Smooth muscle cell (in vitro differentiated cells): Measurements from ENCODE around the gene KCNJ10. TPM values are rescaled to one million over a fixed set of nuclear protein-coding genes. Genes with fewer than 3 reads are reported as not detected.

Experiments
- DNase-seq: peaks from one replicate; lab custom pipeline; 2025; ENCODE audit not compliant: unreplicated experiment; lab: John Stamatoyannopoulos, UW
- H2AFZ ChIP-seq: fragments of 200-600 bp; sonication (generic); 2 replicates; pipeline ENCODE4 v1.6.0; 2016; ENCODE audit warnings: antibody characterized with exemption, low read depth, mild to moderate bottlenecking
- H3F3A ChIP-seq: fragments of 200-600 bp; sonication (generic); 2 replicates; pipeline ENCODE4 v1.6.0; 2017; ENCODE audit warnings: antibody characterized with exemption, low read depth
- H3K27ac ChIP-seq: fragments of 200-600 bp; sonication (generic); 2 replicates; pipeline ENCODE4 v1.5.1; 2016; ENCODE audit warnings: low read depth, mild to moderate bottlenecking
- H3K27me3 ChIP-seq: fragments of 200-600 bp; sonication (generic); 2 replicates; pipeline ENCODE4 v1.6.1; 2016; ENCODE audit warnings: low read depth, mild to moderate bottlenecking
- H3K36me3 ChIP-seq: fragments of 200-600 bp; sonication (generic); 2 replicates; pipeline ENCODE4 v1.5.1; 2016; ENCODE audit warnings: low read depth
- H3K4me1 ChIP-seq: fragments of 200-600 bp; sonication (generic); 2 replicates; pipeline ENCODE4 v1.5.1; 2016; ENCODE audit warnings: low read depth
- H3K4me2 ChIP-seq: fragments of 200-600 bp; sonication (generic); 2 replicates; pipeline ENCODE4 v1.6.0; 2016; ENCODE audit warnings: mild to moderate bottlenecking
- H3K4me3 ChIP-seq: fragments of 200-600 bp; sonication (generic); 2 replicates; pipeline ENCODE4 v1.5.1; 2016; ENCODE audit warnings: mild to moderate bottlenecking
- H3K79me2 ChIP-seq: fragments of 200-600 bp; sonication (generic); 2 replicates; pipeline ENCODE4 v1.6.0; 2016; ENCODE audit warnings: low read depth, mild to moderate bottlenecking
- H3K9ac ChIP-seq: fragments of 200-600 bp; sonication (generic); 2 replicates; pipeline ENCODE4 v1.6.0; 2016; ENCODE audit warnings: low read depth
- H3K9me3 ChIP-seq: fragments of 200-600 bp; sonication (generic); replicated peaks from 2 replicates; pipeline ENCODE4 v1.5.1; 2016; ENCODE audit warnings: low read depth
- H4K20me1 ChIP-seq: fragments of 200-600 bp; sonication (generic); 2 replicates; pipeline ENCODE4 v1.6.0; 2016; ENCODE audit warnings: low read depth
- CTCF ChIP-seq: fragments of 200-600 bp; sonication (generic); IDR thresholded peaks from 2 replicates; pipeline ENCODE4 v1.5.1; 2017; ENCODE audit warnings: borderline replicate concordance, mild to moderate bottlenecking, antibody characterized with exemption; ENCODE audit not compliant: insufficient read depth, poor library complexity, severe bottlenecking
- WGBS: methylation state at CpG from one replicate; pipeline ENCODE4 v1.1.7; 2016; ENCODE audit warnings: low lambda C conversion rate; 5-methylcytosine and 5-hydroxymethylcytosine counted together
- polyA plus RNA-seq: library from polyadenylated mRNA; unstranded; fragments of >200 nt; fragmentation: Nextera tagmentation; extraction: Ambion mirVana; gene quantifications from 2 replicates; pipeline ENCODE4 v1.2.1, GENCODE V29; 2016
- total RNA-seq: library from RNA; depleted of rRNA; stranded (reverse); fragments of >200 nt; gene quantifications from 2 replicates; pipeline ENCODE4 v1.2.3, GENCODE V29; 2014

KCNJ10 gene
- total and polyA plus RNA-seq, 2 experiments from 2014 or later = not detected

GRCh38 chr1:160091666-160092223 lies 21.8 kb upstream of the KCNJ10 start:
- no peaks in the 10 kb centered on the region for H3K9me3 ChIP-seq
- no peaks in the 10 kb centered on the region for H3K79me2 ChIP-seq
- no peak for TF ChIP-seq CTCF
- H3K4me1 ChIP-seq = no peaks in the 10 kb centered on the region
- no peaks in the 10 kb centered on the region for H4K20me1 ChIP-seq
- no peak overlapping the region for H2AFZ ChIP-seq
- H3K27ac ChIP-seq = no peak overlapping the region
- no peaks in the 10 kb centered on the region for H3F3A ChIP-seq
- H3K9ac ChIP-seq = no peak overlapping the region
- no peaks in the 10 kb centered on the region for H3K36me3 ChIP-seq
- over 99% methylated on average over 4 of the region's 5 CpGs for WGBS
- DNase-seq = no peak
- H3K4me3 ChIP-seq = no peak overlapping the region
- H3K4me2 ChIP-seq = no peak overlapping the region
- no peaks in the 10 kb centered on the region for H3K27me3 ChIP-seq

GRCh38 chr1:160090760-160091159 lies 20.8 kb upstream of the KCNJ10 start:
- H2AFZ ChIP-seq = no peak overlapping the region
- H3K4me3 ChIP-seq = no peak overlapping the region
- no peaks in the 10 kb centered on the region for H3F3A ChIP-seq
- no peaks in the 10 kb centered on the region for H4K20me1 ChIP-seq
- TF ChIP-seq CTCF = no peak
- H3K9me3 ChIP-seq = no peaks in the 10 kb centered on the region
- no peak overlapping the region for H3K4me2 ChIP-seq
- no peaks in the 10 kb centered on the region for H3K4me1 ChIP-seq
- H3K27me3 ChIP-seq = no peaks in the 10 kb centered on the region
- DNase-seq = no peak
- H3K27ac ChIP-seq = no peak overlapping the region
- H3K36me3 ChIP-seq = no peaks in the 10 kb centered on the region
- H3K9ac ChIP-seq = no peak overlapping the region
- no peaks in the 10 kb centered on the region for H3K79me2 ChIP-seq
- 86% methylated on average over 4 of the region's 4 CpGs for WGBS

- H3K4me1 ChIP-seq = no peaks in the 10 kb centered on the region
- no peak for DNase-seq
- no peaks in the 10 kb centered on the region for H3K9me3 ChIP-seq
- no peaks in the 10 kb centered on the region for H4K20me1 ChIP-seq
- no peak overlapping the region for H3K9ac ChIP-seq
- H3K79me2 ChIP-seq = no peaks in the 10 kb centered on the region
- 89% methylated on average over 3 of the region's 3 CpGs for WGBS
- H2AFZ ChIP-seq = no peak overlapping the region
- H3F3A ChIP-seq = no peaks in the 10 kb centered on the region
- H3K4me2 ChIP-seq = no peak overlapping the region
- peaks cover 6% of the 10 kb centered on the region for H3K27me3 ChIP-seq
- H3K36me3 ChIP-seq = no peaks in the 10 kb centered on the region
- H3K4me3 ChIP-seq = no peak overlapping the region
- TF ChIP-seq CTCF = no peak
- H3K27ac ChIP-seq = no peak overlapping the region
Observed at GRCh38 chr1:160089883-160090282, 19.9 kb upstream of the KCNJ10 start.

GRCh38 chr1:160087118-160087662 lies 17.2 kb upstream of the KCNJ10 start:
- Histone ChIP-seq H2AFZ (no peak overlapping the region), H3K4me1 (no peaks in the 10 kb centered on the region), H3K4me2 (no peak overlapping the region), H3F3A (no peaks in the 10 kb centered on the region), H3K79me2 (no peaks in the 10 kb centered on the region), H3K9me3 (no peaks in the 10 kb centered on the region), H3K4me3 (no peak overlapping the region), H4K20me1 (no peaks in the 10 kb centered on the region), H3K36me3 (no peaks in the 10 kb centered on the region), H3K9ac (no peak overlapping the region), H3K27me3 (peaks cover 33% of the 10 kb centered on the region), H3K27ac (no peak overlapping the region)
- 95% methylated on average over 8 of the region's 12 CpGs for WGBS
- no peak for DNase-seq
- no peak for TF ChIP-seq CTCF
